ENCODE measurements around the gene ATXN7. TPM values are rescaled to one million over a fixed set of nuclear protein-coding genes. Genes with fewer than 3 reads are reported as not detected.

ATXN7 gene
- total RNA-seq, 2 experiments from 2014 or later, result 59.5 to 61.2 TPM

DNA sequence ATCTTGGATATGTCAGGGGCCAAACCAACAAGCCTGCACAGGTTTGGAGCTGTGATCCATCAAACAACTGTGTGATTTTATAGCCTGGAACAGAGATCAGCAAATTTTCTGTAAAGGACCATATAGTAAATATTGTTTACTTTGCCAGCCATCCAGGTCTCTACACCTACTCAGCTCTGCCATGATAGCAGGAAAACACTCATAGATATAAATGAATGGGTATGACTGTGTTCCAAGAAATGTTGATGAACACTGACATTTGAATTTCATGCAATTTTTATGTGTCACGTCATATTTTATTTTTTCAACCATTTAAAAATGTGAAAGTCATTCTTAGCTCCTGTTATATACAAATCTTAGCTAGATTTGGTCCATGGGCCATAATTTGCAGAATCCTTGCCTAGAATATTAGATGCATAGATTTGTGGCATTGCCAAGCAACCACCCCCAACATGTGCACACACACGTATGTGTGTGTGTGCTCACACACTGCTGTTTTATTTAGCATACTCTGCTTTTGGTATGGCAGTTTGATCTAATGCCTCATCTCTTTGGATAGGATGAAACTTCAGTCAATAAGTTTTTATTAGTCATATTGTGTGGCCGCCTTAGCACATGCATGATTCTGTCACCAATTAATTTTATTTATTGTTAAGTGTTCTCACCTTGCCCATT is 6.4 kb downstream of the ATXN7 start:
- POLR2A ChIA-PET, result interaction anchor here (1.1 to 1.3 kb wide), 3 partner anchors 40 to 42 kb away, joined by 3 to 4 read pairs (median 3); partner anchors contain the start of gene SCAANT1
- peaks cover 49% of the 10 kb centered on the region for H3K4me1 Mint-ChIP-seq
- H3K9me3 Mint-ChIP-seq, result no peaks in the 10 kb centered on the region
- H3K27ac Mint-ChIP-seq, result no peak overlapping the region
- no peak for DNase-seq
- no peak overlapping the region for H3K4me3 Mint-ChIP-seq
- CTCF ChIA-PET, result no interaction called here
- H3K36me3 Mint-ChIP-seq (ENCODE audit: low read depth), result peaks cover 36% of the 10 kb centered on the region
- H3K27me3 Mint-ChIP-seq, result no peaks in the 10 kb centered on the region

DNA sequence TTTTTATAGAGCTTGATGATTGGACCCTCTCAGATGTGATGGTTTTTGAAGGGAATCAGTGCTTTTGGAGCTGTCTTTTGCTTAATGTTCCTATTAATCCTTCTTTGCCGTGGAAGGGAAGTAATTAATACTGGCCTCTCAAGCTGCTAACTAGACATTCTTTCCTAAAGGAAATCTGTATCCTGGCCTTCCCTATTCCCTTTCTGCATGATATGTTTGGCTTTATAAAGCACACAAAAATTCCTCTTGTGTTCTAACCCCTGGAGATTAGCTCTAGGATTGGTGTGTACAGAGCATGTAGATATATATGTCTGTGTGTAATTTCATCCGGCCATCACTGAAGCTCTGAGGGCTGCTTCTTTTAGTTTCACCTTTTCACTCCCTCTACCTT is 6.9 kb downstream of the ATXN7 start:
- no peak overlapping the region for H3K27ac Mint-ChIP-seq
- ChIA-PET CTCF (no interaction called here), POLR2A (interaction anchor here (0.7 to 1.3 kb wide), 4 partner anchors 22 to 42 kb away, joined by 3 to 4 read pairs (median 3); partner anchors contain the start of gene SCAANT1)
- DNase-seq, result no peak
- peaks cover 32% of the 10 kb centered on the region for H3K36me3 Mint-ChIP-seq (ENCODE audit: low read depth)
- H3K4me3 Mint-ChIP-seq, result no peak overlapping the region
- no peaks in the 10 kb centered on the region for H3K27me3 Mint-ChIP-seq
- H3K9me3 Mint-ChIP-seq, result no peaks in the 10 kb centered on the region
- H3K4me1 Mint-ChIP-seq, result peaks cover 45% of the 10 kb centered on the region

DNA sequence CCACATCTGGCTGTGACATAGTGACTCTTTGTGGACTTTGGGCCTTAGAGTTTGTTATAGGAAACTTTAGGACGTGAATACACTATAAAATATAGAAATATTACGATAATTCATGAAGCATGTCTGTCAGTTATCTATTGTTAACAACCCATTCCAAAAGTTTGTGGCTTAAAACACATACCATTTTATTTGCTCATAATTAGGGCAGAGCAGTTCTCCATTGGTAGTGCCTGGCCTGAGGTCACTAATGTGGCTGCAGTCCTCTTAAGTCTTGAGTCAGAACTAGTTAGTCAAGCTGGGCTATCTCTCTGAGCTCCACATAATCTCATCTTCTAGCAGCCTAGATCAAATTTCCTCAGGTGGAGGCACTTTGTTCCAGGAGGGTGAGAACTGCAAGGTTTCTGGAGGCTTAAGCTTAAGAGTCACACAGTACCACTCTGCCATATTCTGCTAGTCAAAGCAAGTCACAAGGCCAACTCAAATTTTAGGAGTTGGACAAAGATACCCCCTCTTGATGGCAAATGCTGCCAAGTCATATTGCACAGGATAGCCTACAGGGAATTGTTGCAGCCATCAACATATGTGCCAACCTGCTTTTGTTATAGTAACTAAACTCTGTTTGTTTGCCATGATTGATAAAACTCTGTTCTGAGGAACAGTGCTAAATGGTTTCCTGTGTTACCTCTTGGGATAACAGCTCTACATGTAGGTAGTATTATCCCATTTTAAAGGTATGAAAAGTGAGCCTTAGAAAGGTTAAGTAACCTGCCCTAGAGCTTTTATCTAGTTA is 8.7 kb downstream of the ATXN7 start:
- DNase-seq, result no peak
- Mint-ChIP-seq H3K27me3 (no peaks in the 10 kb centered on the region), H3K9me3 (no peaks in the 10 kb centered on the region), H3K36me3 (ENCODE audit: low read depth) (peaks cover 20% of the 10 kb centered on the region), H3K4me3 (no peak overlapping the region), H3K27ac (no peak overlapping the region), H3K4me1 (peaks cover 39% of the 10 kb centered on the region)
- ChIA-PET POLR2A (no interaction called here), CTCF (no interaction called here)

DNA sequence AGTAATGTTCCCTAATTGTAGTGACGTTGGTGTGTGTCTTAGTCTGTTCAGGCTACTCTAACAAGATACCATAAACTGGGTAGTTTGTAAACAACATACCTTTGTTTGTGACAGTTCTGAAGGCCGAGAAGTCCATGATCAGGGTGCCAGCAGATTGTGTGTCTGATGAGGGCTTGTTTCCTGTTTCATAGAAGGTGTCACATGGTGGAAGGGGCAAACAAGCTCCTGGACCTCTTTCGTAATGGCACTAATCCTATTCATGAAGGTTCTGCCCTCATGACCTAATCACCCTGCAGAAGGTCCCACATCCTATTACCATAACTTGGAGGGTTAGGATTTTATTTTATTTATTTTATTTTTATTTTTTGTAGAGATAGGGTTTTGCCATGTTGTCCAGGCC is 11.1 kb downstream of the ATXN7 start:
- ChIA-PET POLR2A (no interaction called here), CTCF (no interaction called here)

DNA sequence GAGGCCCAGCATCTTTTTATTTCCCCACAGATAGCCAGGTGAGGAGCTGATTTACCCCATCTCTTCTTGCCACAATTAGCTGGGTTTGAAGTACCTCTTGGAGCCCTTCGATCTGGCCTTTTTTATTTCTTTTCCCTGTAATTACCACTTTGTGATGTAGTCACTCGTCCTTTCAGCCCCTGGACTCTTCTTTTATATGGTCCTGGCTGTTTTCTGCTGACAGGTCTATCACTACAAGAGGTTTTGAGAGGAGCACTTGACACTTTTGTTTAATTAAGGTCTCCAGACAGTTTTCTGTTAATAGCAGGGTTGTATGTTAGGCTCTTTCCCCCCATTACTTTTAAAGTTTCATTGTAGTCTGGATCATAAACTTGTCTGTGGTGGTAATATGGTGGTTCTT is 11.8 kb downstream of the ATXN7 start:
- Mint-ChIP-seq H3K36me3 (ENCODE audit: low read depth) (peaks cover 21% of the 10 kb centered on the region), H3K27ac (no peak overlapping the region), H3K9me3 (no peaks in the 10 kb centered on the region), H3K27me3 (no peaks in the 10 kb centered on the region), H3K4me3 (no peak overlapping the region), H3K4me1 (peaks cover 42% of the 10 kb centered on the region)
- DNase-seq, result no peak
- ChIA-PET CTCF (no interaction called here), POLR2A (no interaction called here)

More for the DNA sequence above, 11.1 kb downstream of the ATXN7 start:
- Mint-ChIP-seq H3K4me3 (no peak overlapping the region), H3K4me1 (peaks cover 43% of the 10 kb centered on the region), H3K27me3 (no peaks in the 10 kb centered on the region), H3K36me3 (ENCODE audit: low read depth) (peaks cover 14% of the 10 kb centered on the region), H3K9me3 (no peaks in the 10 kb centered on the region), H3K27ac (no peak overlapping the region)
- DNase-seq, result no peak

DNA sequence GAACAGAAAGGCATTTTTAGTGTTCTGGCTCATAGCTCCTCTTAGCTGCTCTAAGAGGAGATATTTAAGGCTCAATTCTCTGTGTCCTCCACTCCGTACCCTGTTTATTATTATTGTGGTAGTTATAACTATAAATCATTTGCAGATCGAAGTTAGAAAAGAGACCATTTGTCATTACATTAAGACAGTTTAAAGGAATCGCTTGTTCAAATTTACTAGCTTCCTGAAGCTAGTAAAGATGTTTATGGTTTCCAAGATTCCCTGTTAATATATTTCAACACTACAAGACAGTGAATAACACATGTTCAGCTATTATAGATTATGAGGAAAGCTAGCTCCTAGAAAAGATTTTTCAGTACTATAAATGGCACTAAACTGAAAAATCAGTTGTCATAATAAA is 12.6 kb downstream of the ATXN7 start:
- DNase-seq, result no peak
- ChIA-PET POLR2A (interaction anchor here (1.2 kb wide), 1 partner anchor 12 kb away, joined by 7 read pairs; the partner anchor contains the start of genes ATXN7 and THOC7), CTCF (no interaction called here)
- Mint-ChIP-seq H3K27ac (no peak overlapping the region), H3K9me3 (no peaks in the 10 kb centered on the region), H3K4me3 (no peak overlapping the region), H3K27me3 (no peaks in the 10 kb centered on the region), H3K36me3 (ENCODE audit: low read depth) (peaks cover 19% of the 10 kb centered on the region), H3K4me1 (peaks cover 43% of the 10 kb centered on the region)

DNA sequence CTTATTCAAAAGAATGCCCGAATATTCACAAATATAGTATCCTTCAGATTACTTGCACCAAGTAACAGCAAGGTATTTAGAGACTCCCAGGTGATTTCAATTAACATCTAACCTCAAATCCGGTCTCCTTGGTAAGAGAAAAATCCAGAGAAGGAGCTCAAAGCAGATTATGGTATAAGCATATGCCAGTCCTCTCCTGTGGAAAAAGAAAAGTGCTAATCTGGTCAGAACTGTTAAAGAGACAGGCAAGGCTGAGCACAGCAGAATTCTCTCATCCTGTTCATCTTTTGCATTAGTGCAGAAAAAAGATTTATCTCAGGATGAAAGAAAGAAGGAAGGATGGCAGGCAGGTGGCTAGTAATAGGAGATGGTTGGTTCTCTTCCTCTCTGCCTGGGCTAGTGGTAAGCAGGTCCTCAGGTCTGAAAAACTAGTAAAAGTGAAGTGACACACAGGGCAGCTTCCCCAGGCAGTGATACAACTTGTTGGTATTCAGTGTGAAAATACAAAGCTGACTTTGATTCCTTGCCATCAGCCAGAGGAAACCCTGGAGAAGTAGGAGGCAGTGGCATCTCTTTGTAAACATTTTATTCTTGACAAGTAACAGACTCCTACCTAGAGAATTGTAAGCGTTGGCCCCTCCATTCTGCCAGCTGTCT is 14.2 kb downstream of the ATXN7 start:
- H3K4me1 Mint-ChIP-seq, result peaks cover 37% of the 10 kb centered on the region
- no peak overlapping the region for H3K4me3 Mint-ChIP-seq
- no peak overlapping the region for H3K27ac Mint-ChIP-seq
- no peaks in the 10 kb centered on the region for H3K9me3 Mint-ChIP-seq
- H3K36me3 Mint-ChIP-seq (ENCODE audit: low read depth), result peaks cover 21% of the 10 kb centered on the region
- no peaks in the 10 kb centered on the region for H3K27me3 Mint-ChIP-seq
- ChIA-PET POLR2A (interaction anchor here (0.8 to 0.9 kb wide), 2 partner anchors 10 to 32 kb away, joined by 3 read pairs; no protein-coding TSS in a partner anchor), CTCF (no interaction called here)
- no peak for DNase-seq

DNA sequence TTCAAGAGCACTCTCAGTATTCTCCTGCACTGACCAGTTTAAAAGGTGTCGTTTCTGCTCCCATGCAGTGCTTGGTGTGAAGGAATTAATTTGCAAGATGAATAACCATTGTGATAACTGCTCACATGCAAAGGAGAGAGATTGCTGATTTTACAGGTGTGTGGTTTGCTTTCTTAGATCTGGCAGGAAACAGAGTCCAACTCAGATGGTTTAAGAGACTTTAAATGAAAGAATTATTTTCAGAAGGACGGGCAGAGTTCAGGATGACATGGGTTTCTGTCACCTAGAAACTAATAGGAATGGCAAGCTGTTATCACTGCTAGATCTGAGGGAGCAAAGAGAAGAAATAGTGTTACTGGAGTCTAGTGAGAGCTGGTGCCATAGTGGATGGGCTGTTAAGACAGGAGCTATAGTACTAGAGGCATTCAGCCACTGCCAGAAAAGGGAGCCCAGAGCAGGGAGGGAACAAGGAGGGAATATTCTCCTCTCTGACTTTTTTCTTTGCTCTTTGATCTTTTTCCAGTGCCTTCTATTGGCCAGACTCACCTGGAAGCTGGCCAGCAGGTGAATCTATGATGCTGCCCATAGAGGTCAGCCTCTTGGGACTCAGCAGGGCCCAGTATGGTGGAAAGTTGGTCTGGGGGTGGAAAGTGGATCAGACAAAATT is 14.9 kb downstream of the ATXN7 start:
- POLR2A ChIA-PET, result interaction anchor here (0.8 to 0.9 kb wide), 2 partner anchors 10 to 31 kb away, joined by 3 read pairs; no protein-coding TSS in a partner anchor
- CTCF ChIA-PET, result no interaction called here
- no peak for DNase-seq
- H3K4me3 Mint-ChIP-seq, result no peak overlapping the region
- H3K27ac Mint-ChIP-seq, result peak overlapping the region; percentile 3
- H3K9me3 Mint-ChIP-seq, result no peaks in the 10 kb centered on the region
- H3K27me3 Mint-ChIP-seq, result no peaks in the 10 kb centered on the region
- H3K4me1 Mint-ChIP-seq, result peaks cover 37% of the 10 kb centered on the region
- peaks cover 21% of the 10 kb centered on the region for H3K36me3 Mint-ChIP-seq (ENCODE audit: low read depth)

DNA sequence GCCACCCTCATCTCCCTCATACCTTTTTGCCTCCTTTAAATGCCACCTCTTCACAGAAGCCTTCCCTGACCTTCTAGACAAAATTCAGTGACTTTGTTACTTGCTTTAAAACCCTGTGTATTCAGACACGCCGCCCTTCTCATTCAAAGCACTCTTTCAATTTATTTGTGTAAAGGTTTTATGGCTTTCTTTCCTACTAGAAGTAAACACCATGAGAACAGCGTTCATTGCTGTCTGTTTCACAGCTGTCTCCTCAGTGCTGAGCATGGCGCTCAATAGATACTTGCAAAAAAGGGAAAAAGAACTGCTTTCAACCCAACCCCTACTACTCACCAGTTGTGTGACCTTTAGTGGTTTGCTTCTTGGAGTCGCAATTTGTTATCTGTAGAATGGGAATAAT is 17.0 kb downstream of the ATXN7 start:
- DNase-seq, result no peak
- H3K4me1 Mint-ChIP-seq, result peaks cover 37% of the 10 kb centered on the region

DNA sequence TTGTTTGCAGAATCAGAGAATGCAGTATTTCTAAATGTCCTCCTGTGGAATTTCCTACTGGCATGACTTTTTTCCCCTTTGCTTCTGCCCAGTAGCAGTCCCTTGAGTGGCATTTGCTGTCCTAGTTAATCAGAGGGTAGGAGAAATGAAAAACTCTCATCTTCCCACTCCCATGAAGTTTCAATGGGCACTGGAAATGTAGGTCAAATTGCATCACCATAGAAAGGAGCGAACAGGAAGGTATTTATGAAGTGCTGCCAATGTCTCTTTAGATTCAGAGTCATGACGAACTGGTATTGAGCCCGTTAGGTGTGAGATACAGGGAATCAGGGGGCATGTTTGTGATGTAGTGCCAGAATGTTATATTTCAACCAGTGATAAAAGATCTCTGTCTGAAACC is 23.2 kb downstream of the ATXN7 start:
- CTCF ChIA-PET, result no interaction called here
- no peak for DNase-seq
- no peaks in the 10 kb centered on the region for H3K9me3 Mint-ChIP-seq
- no peaks in the 10 kb centered on the region for H3K27me3 Mint-ChIP-seq
- peaks cover 19% of the 10 kb centered on the region for H3K4me1 Mint-ChIP-seq
- H3K27ac Mint-ChIP-seq, result no peak overlapping the region
- POLR2A ChIA-PET, result interaction anchor here (0.5 kb wide), 1 partner anchor 11 kb away, joined by 3 read pairs; no protein-coding TSS in a partner anchor
- peaks cover 24% of the 10 kb centered on the region for H3K36me3 Mint-ChIP-seq (ENCODE audit: low read depth)
- no peak overlapping the region for H3K4me3 Mint-ChIP-seq

More for the DNA sequence above, 17.0 kb downstream of the ATXN7 start:
- H3K27ac Mint-ChIP-seq, result no peak overlapping the region
- H3K9me3 Mint-ChIP-seq, result no peaks in the 10 kb centered on the region
- no peak overlapping the region for H3K4me3 Mint-ChIP-seq
- CTCF ChIA-PET, result no interaction called here
- POLR2A ChIA-PET, result no interaction called here
- no peaks in the 10 kb centered on the region for H3K27me3 Mint-ChIP-seq
- H3K36me3 Mint-ChIP-seq (ENCODE audit: low read depth), result peaks cover 24% of the 10 kb centered on the region

DNA sequence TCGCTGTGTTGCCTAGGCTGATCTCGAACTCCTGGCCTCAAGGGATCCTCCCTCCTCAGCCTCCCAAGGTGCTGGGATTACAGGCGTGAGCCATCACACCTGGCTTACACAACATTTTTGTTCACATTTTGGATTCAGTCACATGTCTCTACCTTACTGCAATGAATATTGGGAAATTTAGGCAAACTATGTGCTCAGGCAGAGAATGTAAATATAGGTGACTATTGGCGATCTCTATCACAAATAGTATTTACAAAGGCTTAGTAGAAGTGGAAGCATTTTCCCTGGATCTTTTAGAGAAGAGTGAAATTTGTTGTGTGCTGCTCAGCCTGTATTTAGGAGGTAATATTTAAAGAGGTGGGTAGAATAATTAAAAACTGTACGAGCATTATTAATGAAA is 27.9 kb downstream of the ATXN7 start:
- H3K4me3 Mint-ChIP-seq, result no peak overlapping the region
- H3K27me3 Mint-ChIP-seq, result no peaks in the 10 kb centered on the region
- ChIA-PET POLR2A (no interaction called here), CTCF (no interaction called here)
- DNase-seq, result no peak
- H3K27ac Mint-ChIP-seq, result no peak overlapping the region
- no peaks in the 10 kb centered on the region for H3K9me3 Mint-ChIP-seq
- peaks cover 28% of the 10 kb centered on the region for H3K4me1 Mint-ChIP-seq
- H3K36me3 Mint-ChIP-seq (ENCODE audit: low read depth), result peaks cover 25% of the 10 kb centered on the region

DNA sequence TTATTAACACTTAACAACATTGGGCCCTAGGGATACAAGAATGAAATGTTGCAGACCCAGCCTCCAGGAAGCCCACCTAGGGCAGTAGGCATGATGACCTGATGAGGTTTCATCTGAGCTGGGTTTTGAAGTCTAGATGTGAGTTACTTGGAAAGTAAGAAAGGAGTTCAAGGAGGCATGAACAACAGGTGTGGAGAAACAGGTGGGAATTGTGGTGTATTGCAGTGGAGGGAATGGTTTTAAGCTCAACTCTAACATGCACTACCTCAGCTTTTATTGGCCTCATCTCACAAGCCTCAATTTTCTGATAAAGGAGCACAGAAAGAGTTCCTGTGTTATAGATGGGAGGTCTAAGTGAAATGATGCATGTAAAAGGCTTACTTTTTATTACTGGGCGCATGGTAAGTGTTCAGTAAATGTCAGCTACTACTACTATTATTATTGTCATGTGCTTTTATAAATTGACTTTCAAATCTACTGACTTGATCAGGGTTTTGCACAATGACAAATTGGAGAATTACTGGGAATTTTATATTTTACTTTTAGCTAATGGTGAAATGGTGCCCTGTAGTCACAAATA is 29.2 kb downstream of the ATXN7 start:
- no peak for DNase-seq
- H3K4me3 Mint-ChIP-seq, result no peak overlapping the region
- no peaks in the 10 kb centered on the region for H3K27me3 Mint-ChIP-seq
- peaks cover 29% of the 10 kb centered on the region for H3K36me3 Mint-ChIP-seq (ENCODE audit: low read depth)
- no peaks in the 10 kb centered on the region for H3K9me3 Mint-ChIP-seq
- POLR2A ChIA-PET, result interaction anchor here (1.0 kb wide), 1 partner anchor 17 kb away, joined by 5 read pairs; no protein-coding TSS in a partner anchor
- CTCF ChIA-PET, result no interaction called here
- H3K4me1 Mint-ChIP-seq, result peaks cover 21% of the 10 kb centered on the region
- no peak overlapping the region for H3K27ac Mint-ChIP-seq
